PFSK-1 (cell line): ENCODE measurements around the gene SIGLEC11.

Experiments used
- REST ChIP-seq, 2 experiments: IDR thresholded peaks; 2 replicates each; pipeline versions ENCODE4 v1.6.1 to v1.8.0; 2011 to 2012; ENCODE audit warnings: low read depth in 2 of 2, low read length in 2 of 2, control low read depth in 1 of 2, inconsistent platforms in 1 of 2, mild to moderate bottlenecking in 1 of 2, moderate library complexity in 1 of 2; ENCODE audit not compliant: insufficient read depth in 1 of 2
- TAF1 ChIP-seq: IDR thresholded peaks from 2 replicates; pipeline ENCODE4 v1.6.1; 2012; ENCODE audit warnings: low read length, control low read depth, borderline replicate concordance; ENCODE audit not compliant: insufficient read depth

DNA sequence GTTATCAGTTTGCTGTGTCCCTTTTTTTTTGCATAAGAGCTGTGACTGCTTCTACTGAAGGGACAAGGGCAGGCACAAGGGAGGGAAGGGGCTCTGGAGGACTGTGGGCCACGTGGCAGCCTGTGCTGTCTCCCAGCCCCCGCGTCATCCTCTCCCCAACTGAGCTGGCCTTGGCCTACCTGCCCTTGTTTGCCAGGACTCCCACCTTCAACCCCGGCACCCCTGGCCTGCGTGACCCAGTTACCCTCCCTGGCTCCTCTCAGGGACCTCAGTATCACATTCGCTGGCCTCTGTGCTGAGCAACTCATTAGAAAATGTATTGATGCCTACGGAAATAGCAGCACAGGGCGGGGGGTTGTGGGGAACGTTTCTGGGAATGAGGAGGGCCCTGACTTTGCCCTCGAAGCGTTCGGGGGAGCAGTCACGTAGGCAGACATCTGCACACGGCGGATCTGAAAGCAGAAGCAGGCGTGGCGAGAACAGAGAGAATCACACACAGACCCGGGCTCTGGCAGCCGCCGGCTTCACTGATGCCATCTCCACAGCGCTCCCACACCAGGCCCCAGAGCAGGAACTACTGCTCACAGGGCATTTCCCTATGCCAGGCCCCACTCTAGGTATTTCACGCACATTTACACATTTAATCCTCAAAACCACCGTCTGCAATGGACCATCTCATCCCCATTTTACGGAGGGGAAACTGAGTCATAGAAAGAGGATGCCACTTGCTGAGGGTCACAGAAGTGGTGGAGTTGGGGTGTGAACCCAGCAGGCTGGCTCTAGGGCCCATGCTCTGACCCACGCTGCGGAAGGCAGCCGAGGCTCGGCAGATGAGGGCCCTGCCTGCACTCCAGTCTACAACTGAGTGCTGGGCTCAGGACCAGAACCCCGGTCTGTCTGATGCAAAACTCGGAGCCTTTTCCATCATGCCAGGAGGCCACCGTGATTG, 37.6 kb downstream of the SIGLEC11 start:
- TF ChIP-seq TAF1 (no peak), REST (IDR thresholded peaks at IDR 0.05; ENCODE audit: insufficient read depth in 1 of 2, low read depth in 2 of 2, low read length in 2 of 2) (no peak)
